Gastroesophageal sphincter (tissue), 3 donors: ENCODE measurements around the gene PHETA2.

Experiments used
- POLR2A ChIP-seq, 2 donors: fragments of 450-650 bp; IDR thresholded peaks; one replicate each; pipeline ENCODE4 v1.6.1; 2017; ENCODE audit warnings: antibody characterized with exemption in 2 of 2, mild to moderate bottlenecking in 2 of 2, moderate library complexity in 1 of 2
- POLR2AphosphoS5 ChIP-seq: sonication (generic); formaldehyde crosslinking; IDR thresholded peaks from one replicate; pipeline ENCODE4 v1.6.1; 2017; ENCODE audit warnings: antibody characterized with exemption
- TF ChIP-seq, protein P1 (sequence below), 4 experiments: fragments of 200-600 bp in 2 of 4; fragments of 450-650 bp in 2 of 4; sonication (generic) in 1 of 4; IDR thresholded peaks; one replicate each; pipeline ENCODE4 v1.5.1; 2017 to 2019; ENCODE audit warnings: antibody characterized with exemption in 4 of 4, mild to moderate bottlenecking in 2 of 4, moderate library complexity in 2 of 4

DNA sequence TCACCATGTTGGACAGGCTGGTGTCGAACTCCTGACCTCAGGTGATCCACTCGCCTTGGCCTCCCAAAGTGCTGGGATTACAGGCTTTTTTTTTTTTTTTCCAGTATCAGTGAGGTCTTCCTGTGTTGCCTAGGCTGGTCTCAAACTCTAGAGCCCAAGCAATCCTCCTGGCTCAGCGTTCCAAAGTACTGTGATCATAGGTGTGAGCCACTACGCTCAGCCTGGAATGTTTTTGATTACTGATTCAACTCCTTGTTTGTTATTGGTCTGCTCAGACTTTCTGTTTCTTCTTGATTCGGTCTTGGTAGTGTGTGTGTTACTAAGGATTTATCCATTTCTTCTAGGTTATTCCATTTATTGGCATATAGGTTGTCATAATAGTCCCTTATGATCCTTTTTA, 34.8 kb upstream of the PHETA2 start:
- TF ChIP-seq, protein P1, sequence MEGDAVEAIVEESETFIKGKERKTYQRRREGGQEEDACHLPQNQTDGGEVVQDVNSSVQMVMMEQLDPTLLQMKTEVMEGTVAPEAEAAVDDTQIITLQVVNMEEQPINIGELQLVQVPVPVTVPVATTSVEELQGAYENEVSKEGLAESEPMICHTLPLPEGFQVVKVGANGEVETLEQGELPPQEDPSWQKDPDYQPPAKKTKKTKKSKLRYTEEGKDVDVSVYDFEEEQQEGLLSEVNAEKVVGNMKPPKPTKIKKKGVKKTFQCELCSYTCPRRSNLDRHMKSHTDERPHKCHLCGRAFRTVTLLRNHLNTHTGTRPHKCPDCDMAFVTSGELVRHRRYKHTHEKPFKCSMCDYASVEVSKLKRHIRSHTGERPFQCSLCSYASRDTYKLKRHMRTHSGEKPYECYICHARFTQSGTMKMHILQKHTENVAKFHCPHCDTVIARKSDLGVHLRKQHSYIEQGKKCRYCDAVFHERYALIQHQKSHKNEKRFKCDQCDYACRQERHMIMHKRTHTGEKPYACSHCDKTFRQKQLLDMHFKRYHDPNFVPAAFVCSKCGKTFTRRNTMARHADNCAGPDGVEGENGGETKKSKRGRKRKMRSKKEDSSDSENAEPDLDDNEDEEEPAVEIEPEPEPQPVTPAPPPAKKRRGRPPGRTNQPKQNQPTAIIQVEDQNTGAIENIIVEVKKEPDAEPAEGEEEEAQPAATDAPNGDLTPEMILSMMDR (IDR thresholded peaks at IDR 0.05): no peak
- TF ChIP-seq POLR2AphosphoS5 (no peak), POLR2A (IDR thresholded peaks at IDR 0.05) (no peak)
